ENCODE data around the gene DMRTC1B.
"Not testable (repeated sequence)": the region's sequence is repeated elsewhere in the genome, so short reads cannot be mapped to it uniquely, and the experiment has no call there.

- not testable (repeated sequence) for TF ChIP-seq POLR2A (IDR thresholded peaks at IDR 0.05; ENCODE audit: low read length); GATA1 (IDR thresholded peaks at IDR 0.05; ENCODE audit: low read depth, low read length)
Observed at GRCh38 chrX:72788142-72788541, 11.5 kb downstream of the DMRTC1B start.

All from erythroblast (primary cell).